Measurements from ENCODE around the gene PFN2. TPM values are rescaled to one million over a fixed set of nuclear protein-coding genes. Genes with fewer than 3 reads are reported as not detected.
"Not testable (repeated sequence)": the region's sequence is repeated elsewhere in the genome, so short reads cannot be mapped to it uniquely, and the experiment has no call there.

Gene PFN2, protein sequence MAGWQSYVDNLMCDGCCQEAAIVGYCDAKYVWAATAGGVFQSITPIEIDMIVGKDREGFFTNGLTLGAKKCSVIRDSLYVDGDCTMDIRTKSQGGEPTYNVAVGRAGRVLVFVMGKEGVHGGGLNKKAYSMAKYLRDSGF
- 1 to 10 TPM; 2.4 to 3.0 TPM for total RNA-seq

DNA sequence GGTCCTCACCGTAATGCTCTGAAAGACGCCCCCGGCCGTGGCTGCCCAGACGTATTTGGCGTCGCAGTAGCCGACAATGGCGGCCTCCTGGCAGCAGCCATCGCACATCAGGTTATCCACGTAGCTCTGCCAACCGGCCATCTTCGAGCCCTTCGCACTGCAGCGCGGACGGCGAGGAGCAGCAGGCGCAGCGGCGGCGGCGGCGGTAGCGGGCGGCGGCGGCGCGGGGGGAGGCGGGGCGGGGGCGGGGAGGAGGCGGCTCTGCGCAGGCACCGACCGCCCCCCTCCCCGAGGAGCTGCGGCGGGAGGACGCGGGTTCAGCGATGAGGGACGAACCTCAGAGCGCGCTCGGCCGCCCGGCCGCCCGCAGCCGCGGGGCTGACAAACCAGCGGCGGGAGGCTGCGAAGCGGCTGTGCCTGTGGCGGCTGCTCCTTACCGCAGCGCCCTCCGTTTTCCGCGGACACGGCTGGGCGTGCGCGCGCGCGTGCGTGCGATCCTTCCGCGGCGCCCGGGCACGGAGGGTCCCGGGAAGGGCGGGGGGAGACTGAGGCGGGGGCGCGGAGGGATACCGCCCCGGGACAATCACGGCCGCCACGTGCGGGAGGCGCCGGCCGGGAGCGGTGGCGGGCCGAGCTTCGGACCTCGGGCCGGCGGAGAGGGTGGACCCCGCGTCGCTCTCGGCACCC, at the start of gene PFN2:
Gene PFN2 (minus strand): TSS at position 180 of the 687 bp plus-strand sequence. CDS start 39 bp downstream, at position 141.
- peaks cover 5 to 6% of the 10 kb centered on the region in 2 donors for H3K36me3 Mint-ChIP-seq
- peak within 1 kb of the TSS; percentile 51 to 57 for H3K27ac Mint-ChIP-seq
- no peaks in the 10 kb centered on the region for H3K9me3 Mint-ChIP-seq
- peak; percentile 57 to 68 for ATAC-seq
- peak in 1 of 2 donors; percentile 59 for DNase-seq (ENCODE audit: low spot score in 2 of 2)

- no peaks in the 10 kb centered on the region for H3K9me3 Mint-ChIP-seq
- no peak for DNase-seq (ENCODE audit: low spot score in 2 of 2)
- no peak overlapping the region for H3K27ac Mint-ChIP-seq
- no peaks in the 10 kb centered on the region for H3K36me3 Mint-ChIP-seq
- no peak for ATAC-seq
Measured at GRCh38 chr3:150015901-150016300, 45.2 kb upstream of the PFN2 start.

DNA sequence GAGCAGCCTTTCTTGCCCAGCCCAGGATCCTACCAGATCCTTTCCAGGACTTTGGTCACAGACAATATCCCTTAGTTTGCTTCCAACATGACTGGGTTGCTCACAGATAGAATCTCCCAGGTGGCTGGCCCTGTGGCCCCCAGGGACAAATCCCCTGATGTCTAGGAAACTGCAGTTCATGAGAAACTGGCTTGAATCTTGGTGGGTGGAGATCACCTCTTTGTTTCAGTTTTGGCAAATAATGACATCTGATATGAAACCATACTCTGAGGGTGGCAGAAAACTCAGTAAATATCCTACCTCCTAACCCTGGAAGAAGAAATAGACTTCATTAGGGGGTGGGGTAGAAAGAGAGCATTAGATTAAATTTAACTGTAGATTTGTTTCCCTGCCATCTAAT, 44.1 kb upstream of the PFN2 start:
- ATAC-seq (no peak), DNase-seq (ENCODE audit: low spot score in 2 of 2) (no peak)
- Mint-ChIP-seq H3K27ac (no peak overlapping the region), H3K36me3 (no peaks in the 10 kb centered on the region), H3K9me3 (no peaks in the 10 kb centered on the region)

- Mint-ChIP-seq H3K27ac (peak overlapping the region in 1 of 2 donors; percentile 20), H3K36me3 (no peaks in the 10 kb centered on the region), H3K9me3 (no peaks in the 10 kb centered on the region)
- ATAC-seq (no peak), DNase-seq (ENCODE audit: low spot score in 2 of 2) (no peak)
Measured at GRCh38 chr3:150013801-150014200, 43.1 kb upstream of the PFN2 start.

- H3K27ac Mint-ChIP-seq: no peak overlapping the region
- H3K36me3 Mint-ChIP-seq: no peaks in the 10 kb centered on the region
Measured at GRCh38 chr3:150006794-150007193, 36.1 kb upstream of the PFN2 start.

GRCh38 chr3:150005243-150006112, 34.8 kb upstream of the PFN2 start:
- H3K9me3 Mint-ChIP-seq: no peaks in the 10 kb centered on the region
- H3K27ac Mint-ChIP-seq: no peak overlapping the region
- ATAC-seq (no peak), DNase-seq (ENCODE audit: low spot score in 2 of 2) (no peak)
- H3K36me3 Mint-ChIP-seq: no peaks in the 10 kb centered on the region

More at GRCh38 chr3:150006794-150007193, 36.1 kb upstream of the PFN2 start:
- H3K9me3 Mint-ChIP-seq: no peaks in the 10 kb centered on the region
- DNase-seq (ENCODE audit: low spot score in 2 of 2): no peak
- no peak for ATAC-seq

DNA sequence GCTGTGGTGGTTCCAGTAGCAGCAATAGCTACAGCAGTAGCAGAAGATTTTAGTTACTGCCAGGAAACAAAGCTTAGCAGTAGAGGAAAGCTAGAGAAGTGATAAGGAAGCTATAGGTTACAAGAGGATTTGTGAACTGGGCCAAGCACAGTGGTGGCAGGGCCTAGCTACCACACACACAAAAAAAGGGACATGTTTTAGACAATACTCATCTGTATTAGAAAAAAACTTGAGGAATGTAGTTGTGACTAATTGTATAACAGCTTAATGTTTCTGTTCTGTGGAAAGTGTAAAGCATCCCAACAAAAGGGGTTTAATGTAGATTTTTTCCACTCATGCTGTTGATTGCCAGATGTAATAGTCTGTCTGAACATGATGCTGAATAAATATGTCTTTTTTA, 29.9 kb upstream of the PFN2 start:
- Mint-ChIP-seq H3K36me3 (no peaks in the 10 kb centered on the region), H3K27ac (no peak overlapping the region), H3K9me3 (peaks cover 0 to 12% of the 10 kb centered on the region in 2 donors)
- DNase-seq (ENCODE audit: low spot score in 2 of 2): no peak
- no peak for ATAC-seq

DNA sequence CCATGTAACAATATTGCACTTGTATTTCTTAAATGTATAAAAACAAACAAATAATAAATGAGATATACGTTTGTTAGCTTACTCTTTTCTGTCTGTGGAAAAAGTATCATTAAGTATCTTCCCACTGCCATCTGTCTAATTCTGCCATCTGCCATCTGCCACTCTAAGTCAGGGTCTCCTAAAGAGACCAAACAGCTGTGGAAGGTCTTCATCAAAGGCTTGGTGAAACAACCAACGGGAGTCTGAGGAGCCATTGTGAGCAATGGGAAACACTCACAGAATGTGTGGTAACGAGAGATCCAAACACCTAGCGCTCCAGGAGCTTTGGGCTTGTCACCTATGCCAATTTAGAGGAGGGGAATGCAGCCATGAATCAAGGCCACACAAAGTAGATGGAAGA, 28.7 kb upstream of the PFN2 start:
- H3K36me3 Mint-ChIP-seq: peaks cover 0 to 8% of the 10 kb centered on the region in 2 donors
- ATAC-seq: no peak
- peaks cover 9 to 20% of the 10 kb centered on the region in 2 donors for H3K9me3 Mint-ChIP-seq
- no peak overlapping the region for H3K27ac Mint-ChIP-seq
- DNase-seq (ENCODE audit: low spot score in 2 of 2): no peak

DNA sequence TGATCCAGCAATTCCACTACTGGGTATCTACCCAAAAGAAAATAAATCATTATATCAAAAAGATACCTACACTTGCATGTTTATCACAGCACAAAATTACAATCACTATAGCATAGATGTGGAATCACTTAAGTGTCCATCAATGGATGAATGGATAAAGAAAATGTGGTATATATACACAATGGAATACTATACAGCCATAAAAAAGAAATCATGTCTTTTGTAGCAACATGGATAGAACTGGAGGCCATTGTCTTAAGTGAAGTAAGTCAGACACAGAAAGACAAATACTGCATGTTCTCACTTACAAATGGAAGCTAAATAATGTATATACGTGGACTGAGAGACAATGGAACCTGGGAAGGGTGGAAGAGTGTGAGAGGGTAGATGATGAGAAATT, 28.3 kb upstream of the PFN2 start:
- peaks cover 9 to 20% of the 10 kb centered on the region in 2 donors for H3K9me3 Mint-ChIP-seq
- ATAC-seq: no peak
- no peak for DNase-seq (ENCODE audit: low spot score in 2 of 2)
- peaks cover 0 to 8% of the 10 kb centered on the region in 2 donors for H3K36me3 Mint-ChIP-seq
- H3K27ac Mint-ChIP-seq: no peak overlapping the region

DNA sequence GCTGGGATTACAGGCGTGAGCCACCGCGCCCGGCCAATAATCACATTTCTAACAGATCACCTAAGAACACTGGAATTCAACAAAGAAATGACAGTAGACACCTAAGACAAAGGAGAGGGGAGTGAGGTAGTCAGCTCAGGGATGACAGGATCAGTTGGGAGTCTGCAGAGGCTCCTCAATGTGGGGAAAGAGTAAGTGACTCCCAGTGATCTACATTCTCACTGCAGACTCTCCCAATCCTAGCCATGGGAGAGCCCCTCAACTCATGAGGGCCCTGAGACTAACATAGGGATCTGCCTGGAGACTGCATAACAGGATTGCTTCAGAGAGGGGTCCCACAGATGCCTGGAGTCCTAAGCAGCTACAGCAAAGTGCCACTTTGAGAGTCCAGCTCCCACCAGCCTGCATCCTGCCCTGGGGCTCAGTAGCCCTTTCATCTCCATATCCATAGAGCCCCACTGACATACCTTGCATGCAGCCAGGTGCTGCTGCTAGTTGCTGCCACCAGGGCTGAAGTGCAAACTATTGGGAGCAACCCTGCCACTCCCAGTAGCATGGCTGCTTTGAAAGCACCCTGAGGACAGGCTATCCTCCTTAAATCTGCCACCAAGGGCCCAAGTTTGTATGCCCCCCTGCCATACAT, 21.8 kb upstream of the PFN2 start:
- DNase-seq (ENCODE audit: low spot score in 2 of 2) (no peak), ATAC-seq (no peak)
- peaks cover 14 to 15% of the 10 kb centered on the region in 2 donors for H3K9me3 Mint-ChIP-seq
- H3K36me3 Mint-ChIP-seq: peaks cover 7 to 14% of the 10 kb centered on the region in 2 donors
- no peak overlapping the region for H3K27ac Mint-ChIP-seq

GRCh38 chr3:149990423-149990948, 19.8 kb upstream of the PFN2 start:
- DNase-seq (ENCODE audit: low spot score in 2 of 2) (no peak), ATAC-seq (no peak)
- Mint-ChIP-seq H3K9me3 (peaks cover 11 to 15% of the 10 kb centered on the region in 2 donors), H3K36me3 (peaks cover 7 to 14% of the 10 kb centered on the region in 2 donors), H3K27ac (no peak overlapping the region)

- Mint-ChIP-seq H3K27ac (no peak overlapping the region), H3K9me3 (peaks cover 5 to 7% of the 10 kb centered on the region in 2 donors), H3K36me3 (peaks cover 6 to 7% of the 10 kb centered on the region in 2 donors)
- DNase-seq (ENCODE audit: low spot score in 2 of 2): no peak
- ATAC-seq: no peak
Measured at GRCh38 chr3:149989307-149989706, 18.6 kb upstream of the PFN2 start.

DNA sequence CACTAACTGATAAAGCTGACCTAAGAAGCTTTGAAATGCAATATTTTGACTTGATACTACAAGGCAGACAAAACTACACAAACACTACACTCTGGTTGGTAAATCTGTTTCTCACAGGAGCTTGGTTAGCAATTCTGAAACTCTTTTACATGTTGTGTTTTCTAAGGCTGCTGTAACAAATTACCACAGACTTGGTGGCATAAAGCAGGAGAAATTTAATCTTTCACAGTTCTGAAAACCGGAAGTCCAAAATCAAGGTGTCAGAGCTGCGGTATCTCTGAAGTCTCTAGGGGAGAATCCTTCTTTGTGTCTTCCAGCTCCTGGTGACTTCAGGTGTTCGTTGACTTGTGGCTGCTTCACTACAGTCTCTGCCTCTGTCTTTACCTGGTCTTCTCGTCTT, 12.9 kb upstream of the PFN2 start:
- no peaks in the 10 kb centered on the region for H3K36me3 Mint-ChIP-seq
- no peak overlapping the region for H3K27ac Mint-ChIP-seq
- no peaks in the 10 kb centered on the region for H3K9me3 Mint-ChIP-seq
- ATAC-seq (no peak), DNase-seq (ENCODE audit: low spot score in 2 of 2) (no peak)

- H3K9me3 Mint-ChIP-seq; DNase-seq (ENCODE audit: low spot score in 2 of 2); H3K36me3 Mint-ChIP-seq; ATAC-seq; H3K27ac Mint-ChIP-seq: not testable (repeated sequence)
Measured at GRCh38 chr3:149983053-149983452, 12.4 kb upstream of the PFN2 start.

GRCh38 chr3:149981979-149982378, 11.3 kb upstream of the PFN2 start:
- not testable (repeated sequence) for H3K36me3 Mint-ChIP-seq; H3K9me3 Mint-ChIP-seq; DNase-seq (ENCODE audit: low spot score in 2 of 2); H3K27ac Mint-ChIP-seq
- peak; percentile 49 to 63 for ATAC-seq

GRCh38 chr3:149977386-149977785, 6.7 kb upstream of the PFN2 start:
- Mint-ChIP-seq H3K9me3 (no peaks in the 10 kb centered on the region), H3K27ac (no peak overlapping the region), H3K36me3 (no peaks in the 10 kb centered on the region)
- DNase-seq (ENCODE audit: low spot score in 2 of 2) (no peak), ATAC-seq (no peak)

All from activated naive CD4-positive, alpha-beta T cell treated with anti-CD3 and anti-CD28 coated beads, Interleukin-2, amount 50 U/mL, for 72 hours (primary cell).